HEK293 (cell line): Measurements from ENCODE around the gene NOSIP.

ENCODE experiments used
- GLI4 ChIP-seq: fragments of 450-650 bp; formaldehyde crosslinking; IDR thresholded peaks from 2 replicates; pipeline ENCODE4 v1.5.1; 2016; ENCODE audit warnings: missing biosample characterization, missing genetic modification characterization
- HOXA7 ChIP-seq: sonication (generic); formaldehyde crosslinking; IDR thresholded peaks from 2 replicates; pipeline ENCODE4 v1.8.1; 2022; ENCODE audit warnings: missing genetic modification reagents, borderline replicate concordance
- OVOL3 ChIP-seq: fragments of 450-650 bp; formaldehyde crosslinking; IDR thresholded peaks from 2 replicates; pipeline ENCODE4 v1.5.1; 2016; ENCODE audit warnings: missing biosample characterization, missing genetic modification characterization
- SALL2 ChIP-seq: fragments of 450-650 bp; formaldehyde crosslinking; IDR thresholded peaks from 2 replicates; pipeline ENCODE4 v1.5.0; 2017; ENCODE audit warnings: missing biosample characterization, mild to moderate bottlenecking, missing genetic modification characterization, borderline replicate concordance
- SP2 ChIP-seq: fragments of 450-650 bp; formaldehyde crosslinking; IDR thresholded peaks from 2 replicates; pipeline ENCODE4 v1.5.1; 2016; ENCODE audit warnings: missing biosample characterization, missing genetic modification characterization
- ZNF114 ChIP-seq: fragments of 450-650 bp; formaldehyde crosslinking; IDR thresholded peaks from 2 replicates; pipeline ENCODE4 v1.5.0; 2017; ENCODE audit warnings: missing biosample characterization, missing genetic modification characterization
- ZNF596 ChIP-seq: fragments of 450-650 bp; IDR thresholded peaks from 2 replicates; pipeline ENCODE4 v1.5.0; 2018; ENCODE audit warnings: missing biosample characterization, mild to moderate bottlenecking, missing genetic modification characterization, moderate library complexity
- ZNF654 ChIP-seq: fragments of 450-650 bp; formaldehyde crosslinking; IDR thresholded peaks from 2 replicates; pipeline ENCODE4 v1.5.1; 2016; ENCODE audit warnings: low read depth, missing biosample characterization, missing genetic modification characterization
- TF ChIP-seq, protein P1 (sequence below): fragments of 450-650 bp; formaldehyde crosslinking; IDR thresholded peaks from 2 replicates; pipeline ENCODE4 v1.5.1; 2016; ENCODE audit warnings: missing biosample characterization, missing genetic modification characterization
- TF ChIP-seq, protein P2 (sequence below): fragments of 450-650 bp; formaldehyde crosslinking; IDR thresholded peaks from 2 replicates; pipeline ENCODE4 v1.5.1; 2016; ENCODE audit warnings: missing biosample characterization, missing genetic modification characterization
- TF ChIP-seq, protein P3 (sequence below): fragments of 450-650 bp; formaldehyde crosslinking; IDR thresholded peaks from 2 replicates; pipeline ENCODE4 v1.5.1; 2016; ENCODE audit warnings: missing biosample characterization, missing genetic modification characterization
- TF ChIP-seq, protein P4 (sequence below): fragments of 450-650 bp; formaldehyde crosslinking; IDR thresholded peaks from 2 replicates; pipeline ENCODE4 v1.5.1; 2016; ENCODE audit warnings: missing biosample characterization, missing genetic modification characterization

DNA sequence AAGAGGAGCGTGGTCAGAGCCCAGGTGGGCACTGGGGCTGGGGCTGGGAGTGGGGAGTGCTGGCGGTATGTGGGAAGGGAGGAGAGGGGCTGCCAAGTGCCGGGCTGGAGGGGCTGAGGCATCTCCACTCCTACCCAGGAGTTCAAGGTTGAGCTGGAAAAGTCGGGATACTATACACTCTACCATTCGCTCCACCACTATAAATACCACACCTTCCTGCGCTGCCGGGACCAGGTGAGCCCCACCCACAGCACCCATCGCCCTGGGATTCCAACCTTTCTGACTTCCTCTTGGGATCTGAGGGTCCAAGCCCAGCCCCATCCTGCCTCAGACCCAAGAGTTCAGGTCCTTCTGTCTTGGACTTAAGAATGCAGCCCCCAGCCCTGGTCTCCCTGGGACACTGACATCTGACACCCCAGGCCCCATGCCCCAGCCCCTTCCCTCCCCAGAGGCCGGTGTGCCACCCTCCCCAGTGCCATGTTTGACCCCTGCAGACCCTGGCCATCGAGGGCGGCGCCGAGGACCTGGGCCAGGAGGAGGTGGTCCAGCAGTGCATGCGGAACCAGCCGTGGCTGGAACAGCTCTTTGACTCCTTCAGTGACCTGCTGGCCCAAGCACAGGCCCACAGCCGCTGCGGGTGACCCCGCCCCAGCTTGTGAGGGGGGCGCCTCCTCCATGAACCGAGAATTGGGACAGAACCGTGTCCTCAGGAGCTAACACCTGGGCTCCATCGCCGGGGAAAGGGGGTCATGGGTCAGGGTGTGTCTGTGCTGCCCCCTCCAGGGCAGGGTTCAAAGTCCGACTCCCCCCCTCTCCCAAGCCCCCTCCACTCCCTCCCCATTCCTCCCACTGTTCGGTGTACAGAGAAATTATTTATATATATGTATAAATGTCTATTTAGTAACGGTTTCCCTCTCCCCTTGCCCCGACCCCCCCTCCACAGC lies 44.9 kb upstream of the NOSIP start:
- TF ChIP-seq, protein P1, sequence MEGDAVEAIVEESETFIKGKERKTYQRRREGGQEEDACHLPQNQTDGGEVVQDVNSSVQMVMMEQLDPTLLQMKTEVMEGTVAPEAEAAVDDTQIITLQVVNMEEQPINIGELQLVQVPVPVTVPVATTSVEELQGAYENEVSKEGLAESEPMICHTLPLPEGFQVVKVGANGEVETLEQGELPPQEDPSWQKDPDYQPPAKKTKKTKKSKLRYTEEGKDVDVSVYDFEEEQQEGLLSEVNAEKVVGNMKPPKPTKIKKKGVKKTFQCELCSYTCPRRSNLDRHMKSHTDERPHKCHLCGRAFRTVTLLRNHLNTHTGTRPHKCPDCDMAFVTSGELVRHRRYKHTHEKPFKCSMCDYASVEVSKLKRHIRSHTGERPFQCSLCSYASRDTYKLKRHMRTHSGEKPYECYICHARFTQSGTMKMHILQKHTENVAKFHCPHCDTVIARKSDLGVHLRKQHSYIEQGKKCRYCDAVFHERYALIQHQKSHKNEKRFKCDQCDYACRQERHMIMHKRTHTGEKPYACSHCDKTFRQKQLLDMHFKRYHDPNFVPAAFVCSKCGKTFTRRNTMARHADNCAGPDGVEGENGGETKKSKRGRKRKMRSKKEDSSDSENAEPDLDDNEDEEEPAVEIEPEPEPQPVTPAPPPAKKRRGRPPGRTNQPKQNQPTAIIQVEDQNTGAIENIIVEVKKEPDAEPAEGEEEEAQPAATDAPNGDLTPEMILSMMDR = no peak
- no peak for TF ChIP-seq ZNF114 (tag by site-specific recombination)
- TF ChIP-seq ZNF596 (tag by site-specific recombination) = no peak
- no peak for TF ChIP-seq HOXA7 (CRISPR knock-in tag)
- TF ChIP-seq SP2 (tag by site-specific recombination) = no peak
- no peak for TF ChIP-seq ZNF654 (tag by site-specific recombination)
- TF ChIP-seq SALL2 (tag by site-specific recombination) = no peak
- TF ChIP-seq, protein P2, sequence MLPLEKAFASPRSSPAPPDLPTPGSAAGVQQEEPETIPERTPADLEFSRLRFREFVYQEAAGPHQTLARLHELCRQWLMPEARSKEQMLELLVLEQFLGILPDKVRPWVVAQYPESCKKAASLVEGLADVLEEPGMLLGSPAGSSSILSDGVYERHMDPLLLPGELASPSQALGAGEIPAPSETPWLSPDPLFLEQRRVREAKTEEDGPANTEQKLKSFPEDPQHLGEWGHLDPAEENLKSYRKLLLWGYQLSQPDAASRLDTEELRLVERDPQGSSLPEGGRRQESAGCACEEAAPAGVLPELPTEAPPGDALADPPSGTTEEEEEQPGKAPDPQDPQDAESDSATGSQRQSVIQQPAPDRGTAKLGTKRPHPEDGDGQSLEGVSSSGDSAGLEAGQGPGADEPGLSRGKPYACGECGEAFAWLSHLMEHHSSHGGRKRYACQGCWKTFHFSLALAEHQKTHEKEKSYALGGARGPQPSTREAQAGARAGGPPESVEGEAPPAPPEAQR (tag by site-specific recombination) = no peak
- no peak for TF ChIP-seq GLI4 (tag by site-specific recombination)
- TF ChIP-seq, protein P3, sequence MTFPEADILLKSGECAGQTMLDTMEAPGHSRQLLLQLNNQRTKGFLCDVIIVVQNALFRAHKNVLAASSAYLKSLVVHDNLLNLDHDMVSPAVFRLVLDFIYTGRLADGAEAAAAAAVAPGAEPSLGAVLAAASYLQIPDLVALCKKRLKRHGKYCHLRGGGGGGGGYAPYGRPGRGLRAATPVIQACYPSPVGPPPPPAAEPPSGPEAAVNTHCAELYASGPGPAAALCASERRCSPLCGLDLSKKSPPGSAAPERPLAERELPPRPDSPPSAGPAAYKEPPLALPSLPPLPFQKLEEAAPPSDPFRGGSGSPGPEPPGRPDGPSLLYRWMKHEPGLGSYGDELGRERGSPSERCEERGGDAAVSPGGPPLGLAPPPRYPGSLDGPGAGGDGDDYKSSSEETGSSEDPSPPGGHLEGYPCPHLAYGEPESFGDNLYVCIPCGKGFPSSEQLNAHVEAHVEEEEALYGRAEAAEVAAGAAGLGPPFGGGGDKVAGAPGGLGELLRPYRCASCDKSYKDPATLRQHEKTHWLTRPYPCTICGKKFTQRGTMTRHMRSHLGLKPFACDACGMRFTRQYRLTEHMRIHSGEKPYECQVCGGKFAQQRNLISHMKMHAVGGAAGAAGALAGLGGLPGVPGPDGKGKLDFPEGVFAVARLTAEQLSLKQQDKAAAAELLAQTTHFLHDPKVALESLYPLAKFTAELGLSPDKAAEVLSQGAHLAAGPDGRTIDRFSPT = no peak
- TF ChIP-seq, protein P4, sequence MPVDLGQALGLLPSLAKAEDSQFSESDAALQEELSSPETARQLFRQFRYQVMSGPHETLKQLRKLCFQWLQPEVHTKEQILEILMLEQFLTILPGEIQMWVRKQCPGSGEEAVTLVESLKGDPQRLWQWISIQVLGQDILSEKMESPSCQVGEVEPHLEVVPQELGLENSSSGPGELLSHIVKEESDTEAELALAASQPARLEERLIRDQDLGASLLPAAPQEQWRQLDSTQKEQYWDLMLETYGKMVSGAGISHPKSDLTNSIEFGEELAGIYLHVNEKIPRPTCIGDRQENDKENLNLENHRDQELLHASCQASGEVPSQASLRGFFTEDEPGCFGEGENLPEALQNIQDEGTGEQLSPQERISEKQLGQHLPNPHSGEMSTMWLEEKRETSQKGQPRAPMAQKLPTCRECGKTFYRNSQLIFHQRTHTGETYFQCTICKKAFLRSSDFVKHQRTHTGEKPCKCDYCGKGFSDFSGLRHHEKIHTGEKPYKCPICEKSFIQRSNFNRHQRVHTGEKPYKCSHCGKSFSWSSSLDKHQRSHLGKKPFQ = no peak
- TF ChIP-seq OVOL3 (tag by site-specific recombination) = no peak
